IgD-negative memory B cell (primary cell): ENCODE data around the gene PHKA2. TPM values are rescaled to one million over a fixed set of nuclear protein-coding genes. Genes with fewer than 3 reads are reported as not detected.
"Not testable (repeated sequence)": the region's sequence is repeated elsewhere in the genome, so short reads cannot be mapped to it uniquely, and the experiment has no call there.

Source experiments
- H3K27ac Mint-ChIP-seq, 3 donors: one replicate each; pipeline ENCODE4 v1.8.0; 2020 to 2022; ENCODE audit warnings: mild to moderate bottlenecking in 3 of 3, mixed read lengths in 3 of 3, moderate library complexity in 1 of 3
- H3K27me3 Mint-ChIP-seq: one replicate; pipeline ENCODE4 v1.8.0; 2021; ENCODE audit warnings: mixed read lengths
- H3K36me3 Mint-ChIP-seq: one replicate; pipeline ENCODE4 v1.8.0; 2020; ENCODE audit warnings: mild to moderate bottlenecking, mixed read lengths
- H3K4me1 Mint-ChIP-seq, 3 donors: one replicate each; pipeline ENCODE4 v1.8.0; 2020 to 2022; ENCODE audit warnings: mixed read lengths in 3 of 3, mild to moderate bottlenecking in 1 of 3
- H3K4me3 Mint-ChIP-seq, 4 donors: one replicate each; pipeline ENCODE4 v1.8.0; 2020 to 2022; ENCODE audit warnings: mild to moderate bottlenecking in 4 of 4, mixed read lengths in 4 of 4, moderate library complexity in 3 of 4
- H3K9me3 Mint-ChIP-seq, 3 donors: one replicate each; pipeline ENCODE4 v1.8.0; 2020 to 2021; ENCODE audit warnings: mixed read lengths in 3 of 3, mild to moderate bottlenecking in 1 of 3
- polyA plus RNA-seq: library from polyadenylated mRNA; unstranded; fragments of 300-500 nt; fragmentation: Illumina TruSeq; gene quantifications from one replicate; pipeline ENCODE4 v1.2.3, GENCODE V29; 2021

Gene PHKA2
- polyA plus RNA-seq, 1 donor from 2014 or later, result 6.3 TPM

DNA sequence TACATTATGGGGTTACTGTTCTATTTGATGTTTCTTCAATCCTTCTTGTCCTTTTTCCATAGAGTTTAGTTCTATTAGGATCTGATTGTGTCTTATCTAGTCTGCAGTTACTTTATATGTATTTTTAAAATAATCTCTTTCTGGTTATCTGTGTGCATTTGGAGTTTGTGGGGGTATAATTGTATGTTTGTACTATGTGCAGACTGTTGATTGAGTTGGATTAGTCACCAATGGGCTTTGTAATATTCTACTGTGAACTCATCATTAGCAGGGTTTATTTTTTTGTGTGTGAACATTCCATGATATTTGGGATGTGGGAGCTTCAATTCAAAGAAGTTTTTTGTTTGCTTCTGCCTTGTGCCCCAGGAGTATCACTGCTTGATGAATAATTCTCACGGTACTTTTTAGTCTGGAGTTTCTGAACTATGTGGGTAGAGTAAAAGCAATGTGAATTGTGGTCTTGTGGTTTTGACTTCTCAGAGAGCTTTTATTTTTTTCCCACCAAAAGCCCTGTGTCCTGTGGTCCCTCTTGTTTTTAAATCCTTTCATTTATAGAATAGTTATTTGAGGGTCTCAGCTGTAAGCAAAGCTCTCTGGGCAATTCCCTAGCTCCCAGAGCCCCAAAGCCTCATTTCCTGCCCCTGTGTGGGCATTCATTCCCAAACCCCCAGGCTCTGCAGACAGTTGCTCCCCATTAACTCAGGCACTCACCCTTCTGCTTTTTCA is 127.8 kb downstream of the PHKA2 start:
- Mint-ChIP-seq H3K9me3 (peaks cover 0 to 13% (median 2%) of the 10 kb centered on the region in 3 donors), H3K4me3 (no peak overlapping the region), H3K27me3 (no peaks in the 10 kb centered on the region), H3K27ac (no peak overlapping the region), H3K36me3 (no peaks in the 10 kb centered on the region), H3K4me1 (peaks cover 0 to 15% (median 8%) of the 10 kb centered on the region in 3 donors)

- not testable (repeated sequence) for H3K9me3 Mint-ChIP-seq, H3K4me1 Mint-ChIP-seq, H3K27ac Mint-ChIP-seq, H3K27me3 Mint-ChIP-seq, H3K4me3 Mint-ChIP-seq, H3K36me3 Mint-ChIP-seq
These were observed 136.0 kb downstream of the PHKA2 start for GRCh38 chrX:18847901-18848300.

Other genes starting within 250 kb of the PHKA2 start
- 0.16 TPM for gene ADGRG2, start 138.4 kb upstream of the PHKA2 start, polyA plus RNA-seq